Osteocyte (in vitro differentiated cells): ENCODE results near the gene RTN4R. TPM values are rescaled to one million over a fixed set of nuclear protein-coding genes. Genes with fewer than 3 reads are reported as not detected.

Experiments
- DNase-seq: peaks from one replicate; pipeline ENCODE4 v3.0.0; 2021; ENCODE audit warnings: mixed read lengths; ENCODE audit not compliant: unreplicated experiment; ENCODE audit errors: extremely low spot score
- H3K27ac Mint-ChIP-seq: one replicate; pipeline ENCODE4 v1.8.0; 2021; ENCODE audit warnings: mild to moderate bottlenecking, mixed read lengths; ENCODE audit not compliant: unreplicated experiment
- H3K27me3 Mint-ChIP-seq: one replicate; pipeline ENCODE4 v1.8.0; 2021; ENCODE audit warnings: mixed read lengths; ENCODE audit not compliant: unreplicated experiment
- H3K36me3 Mint-ChIP-seq: one replicate; pipeline ENCODE4 v1.8.0; 2021; ENCODE audit warnings: mixed read lengths; ENCODE audit not compliant: unreplicated experiment
- H3K4me1 Mint-ChIP-seq: one replicate; pipeline ENCODE4 v1.8.0; 2021; ENCODE audit warnings: mixed read lengths; ENCODE audit not compliant: unreplicated experiment
- H3K4me3 Mint-ChIP-seq: one replicate; pipeline ENCODE4 v1.8.0; 2021; ENCODE audit warnings: mild to moderate bottlenecking, moderate library complexity, mixed read lengths; ENCODE audit not compliant: unreplicated experiment
- H3K9me3 Mint-ChIP-seq: one replicate; pipeline ENCODE4 v1.8.0; 2021; ENCODE audit warnings: mixed read lengths; ENCODE audit not compliant: unreplicated experiment
- CTCF ChIP-seq: fragments of 200-600 bp; sonication (generic); IDR thresholded peaks from 2 replicates; pipeline ENCODE4 v1.5.0; 2021; ENCODE audit warnings: antibody characterized with exemption, mild to moderate bottlenecking, moderate library complexity
- total RNA-seq: library from RNA; stranded (reverse); gene quantifications from 2 replicates; pipeline ENCODE4 v1.2.1, GENCODE V29; 2021

The RTN4R gene
- total RNA-seq, 1 donor from 2014 or later: 1.5 TPM

- no peak for DNase-seq
- H3K36me3 Mint-ChIP-seq: no peaks in the 10 kb centered on the region
- H3K27ac Mint-ChIP-seq: no peak overlapping the region
- H3K4me1 Mint-ChIP-seq: peaks cover 20% of the 10 kb centered on the region
- H3K4me3 Mint-ChIP-seq: no peak overlapping the region
- H3K9me3 Mint-ChIP-seq: no peaks in the 10 kb centered on the region
- TF ChIP-seq CTCF: no peak
- no peaks in the 10 kb centered on the region for H3K27me3 Mint-ChIP-seq
Measured at GRCh38 chr22:20242393-20243175, 25.5 kb downstream of the RTN4R start.

- no peak for TF ChIP-seq CTCF
- Mint-ChIP-seq H3K4me1 (peaks cover 20% of the 10 kb centered on the region), H3K27ac (no peak overlapping the region), H3K36me3 (no peaks in the 10 kb centered on the region), H3K4me3 (no peak overlapping the region), H3K27me3 (no peaks in the 10 kb centered on the region), H3K9me3 (no peaks in the 10 kb centered on the region)
- DNase-seq: no peak
Measured at GRCh38 chr22:20241579-20242392, 26.3 kb downstream of the RTN4R start.

GRCh38 chr22:20240900-20241299 lies 27.2 kb downstream of the RTN4R start:
- no peak overlapping the region for H3K27ac Mint-ChIP-seq
- H3K4me1 Mint-ChIP-seq: peaks cover 19% of the 10 kb centered on the region

GRCh38 chr22:20240447-20240764 lies 27.7 kb downstream of the RTN4R start:
- Mint-ChIP-seq H3K27me3 (no peaks in the 10 kb centered on the region), H3K4me1 (peaks cover 14% of the 10 kb centered on the region), H3K36me3 (no peaks in the 10 kb centered on the region), H3K27ac (no peak overlapping the region), H3K9me3 (no peaks in the 10 kb centered on the region), H3K4me3 (no peak overlapping the region)
- no peak for DNase-seq
- no peak for TF ChIP-seq CTCF

More at GRCh38 chr22:20240900-20241299, 27.2 kb downstream of the RTN4R start:
- no peak for TF ChIP-seq CTCF
- Mint-ChIP-seq H3K4me3 (no peak overlapping the region), H3K36me3 (no peaks in the 10 kb centered on the region), H3K9me3 (no peaks in the 10 kb centered on the region), H3K27me3 (no peaks in the 10 kb centered on the region)
- DNase-seq: no peak
